GM12873 (cell line): ENCODE measurements around the gene PIP4K2A.

Experiments used
- CTCF ChIP-seq: IDR thresholded peaks from 2 replicates; pipeline ENCODE4 v1.5.1; 2012; ENCODE audit warnings: low read depth, mild to moderate bottlenecking, moderate library complexity, low read length, control low read depth; ENCODE audit not compliant: insufficient read depth; ENCODE audit errors: missing control alignments

Gene PIP4K2A

GRCh38 chr10:22534849-22535604 lies 179.4 kb downstream of the PIP4K2A start:
- TF ChIP-seq CTCF: no peak

GRCh38 chr10:22531441-22531840 lies 182.9 kb downstream of the PIP4K2A start:
- TF ChIP-seq CTCF: no peak

GRCh38 chr10:22531008-22531407 lies 183.4 kb downstream of the PIP4K2A start:
- TF ChIP-seq CTCF: no peak

- TF ChIP-seq CTCF: no peak
Observed at GRCh38 chr10:22527520-22527919, 186.9 kb downstream of the PIP4K2A start.

GRCh38 chr10:22518167-22518724 lies 196.1 kb downstream of the PIP4K2A start:
- TF ChIP-seq CTCF: no peak

- no peak for TF ChIP-seq CTCF
Observed at GRCh38 chr10:22515009-22515408, 199.4 kb downstream of the PIP4K2A start.

- no peak for TF ChIP-seq CTCF
Observed at GRCh38 chr10:22505911-22506685, 208.3 kb downstream of the PIP4K2A start.
